ENCODE measurements around the gene COBLL1.

COBLL1 gene

DNA sequence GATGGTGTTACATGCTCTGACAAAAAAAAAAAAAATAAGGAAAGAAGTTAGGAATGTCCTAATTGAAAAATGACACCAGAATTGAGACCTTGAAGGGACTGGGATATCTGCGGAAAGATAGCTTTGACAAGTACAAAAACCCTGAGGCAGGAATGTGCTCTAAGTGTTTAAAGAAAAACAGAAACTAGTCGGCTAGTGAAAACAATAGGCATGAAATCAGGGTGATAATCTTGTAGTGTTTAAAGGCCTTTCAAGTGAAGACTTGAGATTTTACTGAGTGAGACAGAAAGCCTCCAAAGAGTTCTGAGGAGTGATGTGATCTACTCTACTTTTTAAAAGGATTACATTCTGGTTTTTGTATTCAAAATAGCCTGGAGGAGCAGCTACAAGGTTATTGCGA, 107.4 kb downstream of the COBLL1 start:
- TF ChIP-seq, protein P1, sequence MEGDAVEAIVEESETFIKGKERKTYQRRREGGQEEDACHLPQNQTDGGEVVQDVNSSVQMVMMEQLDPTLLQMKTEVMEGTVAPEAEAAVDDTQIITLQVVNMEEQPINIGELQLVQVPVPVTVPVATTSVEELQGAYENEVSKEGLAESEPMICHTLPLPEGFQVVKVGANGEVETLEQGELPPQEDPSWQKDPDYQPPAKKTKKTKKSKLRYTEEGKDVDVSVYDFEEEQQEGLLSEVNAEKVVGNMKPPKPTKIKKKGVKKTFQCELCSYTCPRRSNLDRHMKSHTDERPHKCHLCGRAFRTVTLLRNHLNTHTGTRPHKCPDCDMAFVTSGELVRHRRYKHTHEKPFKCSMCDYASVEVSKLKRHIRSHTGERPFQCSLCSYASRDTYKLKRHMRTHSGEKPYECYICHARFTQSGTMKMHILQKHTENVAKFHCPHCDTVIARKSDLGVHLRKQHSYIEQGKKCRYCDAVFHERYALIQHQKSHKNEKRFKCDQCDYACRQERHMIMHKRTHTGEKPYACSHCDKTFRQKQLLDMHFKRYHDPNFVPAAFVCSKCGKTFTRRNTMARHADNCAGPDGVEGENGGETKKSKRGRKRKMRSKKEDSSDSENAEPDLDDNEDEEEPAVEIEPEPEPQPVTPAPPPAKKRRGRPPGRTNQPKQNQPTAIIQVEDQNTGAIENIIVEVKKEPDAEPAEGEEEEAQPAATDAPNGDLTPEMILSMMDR (conservative IDR thresholded peaks at IDR 0.05): no peak
- no peak overlapping the region for H3K27ac ChIP-seq

DNA sequence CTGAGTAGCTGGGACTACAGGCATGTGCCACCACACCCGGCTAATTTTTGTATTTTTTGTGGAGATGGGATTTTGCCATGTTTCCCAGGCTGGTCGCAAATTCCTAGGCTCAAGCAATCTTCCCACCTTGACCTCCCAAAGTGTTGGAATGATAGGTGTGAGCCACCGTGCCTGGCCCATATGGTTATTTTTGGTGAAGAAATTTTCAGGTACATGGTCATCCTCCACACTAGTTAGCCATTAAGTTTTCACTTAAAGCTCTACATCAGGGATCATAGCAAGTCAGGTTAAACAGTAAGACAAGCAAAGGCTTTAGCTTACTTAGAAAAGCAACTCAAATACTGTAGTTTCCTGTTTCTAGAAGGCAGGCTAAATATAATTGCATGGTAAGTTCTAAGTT, 116.1 kb downstream of the COBLL1 start:
- TF ChIP-seq, protein P1 (conservative IDR thresholded peaks at IDR 0.05): no peak
- H3K27ac ChIP-seq: peak overlapping the region; percentile 54

DNA sequence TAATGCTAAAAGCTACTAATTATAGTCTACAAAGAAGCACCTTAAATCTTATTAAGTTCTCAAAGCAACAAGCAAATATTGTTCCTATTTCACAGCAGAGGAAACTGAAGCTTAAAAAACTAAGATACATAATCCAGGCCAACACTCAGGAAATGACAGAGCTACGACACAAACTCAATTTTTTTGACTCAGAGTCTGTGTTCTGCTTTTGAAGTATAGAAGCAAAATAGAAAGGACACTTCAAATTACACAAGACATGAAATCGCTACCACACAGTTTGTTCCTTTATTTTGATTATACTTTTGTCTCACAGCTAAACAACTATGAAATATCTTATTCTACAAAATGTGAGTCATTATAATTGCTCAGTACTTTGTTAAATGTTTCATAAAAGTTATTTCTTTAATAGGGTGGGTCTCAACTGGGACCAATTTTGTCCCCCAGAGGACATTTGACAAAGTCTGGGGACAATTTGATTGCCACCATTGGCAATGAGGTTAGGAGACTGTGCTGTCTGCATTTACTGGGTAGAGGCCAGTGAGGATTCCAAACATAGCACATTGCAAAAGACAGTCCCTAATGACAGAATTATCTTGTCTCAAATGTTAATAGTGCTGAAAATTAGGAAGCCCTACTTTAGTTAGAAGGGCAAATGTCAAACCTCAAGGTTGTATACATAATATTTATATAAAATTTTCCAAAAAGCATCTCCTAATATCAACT, 118.8 kb downstream of the COBLL1 start:
- H3K27ac ChIP-seq: peak overlapping the region; percentile 75
- TF ChIP-seq, protein P1 (conservative IDR thresholded peaks at IDR 0.05): no peak

DNA sequence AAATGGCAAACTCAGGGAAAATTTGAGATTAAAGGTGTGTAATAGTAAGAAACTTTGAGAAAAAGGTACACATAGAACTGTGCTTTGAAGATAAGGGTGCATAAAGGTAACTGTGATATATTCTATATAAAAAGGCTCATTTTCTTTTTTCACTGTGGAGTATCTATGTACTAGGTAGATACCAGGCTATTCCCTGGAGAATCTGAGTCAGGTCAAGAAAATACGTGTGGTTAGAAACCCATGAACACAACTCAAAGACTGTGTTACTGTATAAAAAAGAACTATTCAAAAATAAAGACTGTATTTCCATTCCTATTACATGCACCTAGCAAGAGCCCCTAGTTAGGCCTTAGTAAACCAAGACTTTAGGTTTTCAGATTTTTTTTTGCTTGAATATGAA, 120.2 kb downstream of the COBLL1 start:
- TF ChIP-seq, protein P1 (conservative IDR thresholded peaks at IDR 0.05): no peak
- no peak overlapping the region for H3K27ac ChIP-seq

DNA sequence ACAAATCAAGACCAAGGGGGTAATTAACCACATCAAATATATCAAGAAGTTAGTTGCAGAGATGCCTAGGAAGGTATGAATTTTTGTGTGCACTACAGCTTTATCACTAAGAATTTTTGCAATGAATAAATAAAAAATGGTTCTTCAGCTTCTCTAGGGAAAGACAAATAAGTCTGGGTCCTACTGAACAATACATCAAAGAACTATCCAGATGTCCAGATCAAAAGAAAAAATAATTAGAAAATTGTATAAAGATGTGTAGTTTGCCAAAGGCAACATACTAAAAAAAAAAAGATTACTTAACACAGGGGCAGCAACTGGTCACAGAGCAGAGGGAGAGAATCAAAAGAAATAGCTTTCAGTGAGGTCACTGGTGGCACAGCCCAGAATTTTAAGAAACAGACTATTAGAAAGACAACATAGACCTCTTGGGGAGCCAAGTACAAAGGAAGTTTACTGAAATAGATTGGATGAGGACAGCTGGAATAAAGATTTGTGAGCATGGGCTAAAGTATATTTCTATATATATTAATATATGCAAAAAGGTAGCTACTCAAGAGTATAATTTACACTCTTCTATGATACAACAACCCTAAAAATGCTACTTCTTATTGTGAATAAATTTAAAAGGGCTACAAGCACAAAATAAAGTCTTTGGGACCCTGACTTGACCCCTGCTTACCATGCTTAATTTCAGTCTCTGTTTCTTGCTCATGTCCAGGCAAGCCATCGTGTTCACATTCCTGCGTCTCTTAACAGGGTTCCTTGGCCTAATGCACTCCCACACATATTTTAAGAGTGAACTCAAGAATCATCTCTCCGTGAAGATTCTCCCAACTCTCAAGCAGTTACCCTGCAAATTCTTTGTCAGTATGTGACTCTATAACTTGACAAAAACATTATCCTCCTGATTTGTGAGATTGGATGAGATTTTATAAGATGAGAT, 121.4 kb downstream of the COBLL1 start:
- H3K27ac ChIP-seq: no peak overlapping the region
- TF ChIP-seq, protein P1 (conservative IDR thresholded peaks at IDR 0.05): no peak

DNA sequence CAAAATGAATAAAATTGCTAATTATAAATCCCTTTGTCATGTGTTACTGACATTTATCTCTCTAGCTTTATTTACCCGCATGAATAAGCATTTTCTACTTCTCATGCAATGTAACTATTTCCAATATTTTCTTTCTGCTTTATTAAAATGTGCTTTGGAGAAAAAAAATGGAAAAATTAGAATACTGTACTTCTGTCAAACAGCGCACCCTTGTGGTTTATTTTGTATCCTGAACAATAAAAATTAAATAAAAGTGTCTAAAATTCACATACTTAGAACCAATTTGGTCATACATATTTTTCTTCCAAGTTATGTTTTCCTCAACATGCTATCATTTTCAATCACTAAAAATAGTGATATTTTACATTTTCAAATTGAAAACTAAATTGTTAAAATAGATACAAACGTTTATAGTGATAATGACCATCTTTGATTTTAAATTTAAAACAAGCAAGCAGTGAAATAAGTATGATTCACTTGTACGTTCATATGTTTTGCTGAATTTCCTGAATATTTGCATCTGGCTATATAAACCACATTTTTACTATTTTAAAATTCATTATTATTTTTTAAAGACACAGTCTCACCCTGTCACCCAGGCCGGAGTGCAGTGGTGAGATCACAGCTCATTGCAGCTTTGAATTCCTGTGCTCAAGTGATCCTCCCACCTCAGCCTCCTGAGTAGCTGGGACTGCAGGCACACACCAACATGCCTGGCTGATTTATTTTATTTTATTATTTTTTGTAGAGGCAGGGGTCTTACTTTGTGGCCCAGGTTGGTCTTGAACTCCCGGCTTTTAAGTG, 124.4 kb downstream of the COBLL1 start:
- no peak overlapping the region for H3K27ac ChIP-seq

More for the DNA sequence above, 124.4 kb downstream of the COBLL1 start:
- TF ChIP-seq, protein P1 (conservative IDR thresholded peaks at IDR 0.05): peak; percentile 74
